ENCODE measurements around the gene FLT4. TPM values are rescaled to one million over a fixed set of nuclear protein-coding genes. Genes with fewer than 3 reads are reported as not detected.

The FLT4 gene
- polyA plus RNA-seq, 12 donors = 5.9 to 21.3 (median 7.7) TPM; not detected in 1

Other genes starting within 250 kb of the FLT4 start
- gene CNOT6, start 155.2 kb downstream of the FLT4 start, polyA plus RNA-seq (ENCODE audit: insufficient read length in 12 of 12) = 10 to 100 TPM in 11 of 12 donors, not detected in 1; 22.1 to 37.2 (median 29.2) TPM
- 1 to 10 TPM in 5 of 12 donors, under 1 TPM in 5, not detected in 2; 0.71 to 2.1 (median 1.0) TPM for gene SCGB3A1, start 58.1 kb downstream of the FLT4 start, polyA plus RNA-seq (ENCODE audit: insufficient read length in 12 of 12)
- gene OR2Y1, start 90.5 kb upstream of the FLT4 start, polyA plus RNA-seq (ENCODE audit: insufficient read length in 12 of 12) = not detected
- 100 to 1,000 TPM in 1 of 12 donors, 10 to 100 TPM in 10, not detected in 1; 63.3 to 109 (median 73.6) TPM for gene MGAT1, start 153.2 kb upstream of the FLT4 start, polyA plus RNA-seq (ENCODE audit: insufficient read length in 12 of 12)
- 10 to 100 TPM in 11 of 12 donors, not detected in 1; 23.5 to 43.3 (median 29.5) TPM for gene ZFP62, start 211.7 kb upstream of the FLT4 start, polyA plus RNA-seq (ENCODE audit: insufficient read length in 12 of 12)
- gene BTNL8, start 249.6 kb upstream of the FLT4 start, polyA plus RNA-seq (ENCODE audit: insufficient read length in 12 of 12) = 10 to 100 TPM in 1 of 12 donors, under 1 TPM in 3, not detected in 8; 0.15 to 16.1 (median 0.21) TPM

All from muscle of arm (tissue), 12 donors.